Measurements from ENCODE around the gene MAEL.

GRCh38 chr1:166960858-166961474 lies 28.1 kb upstream of the MAEL start:
- no peak for TF ChIP-seq POLR2AphosphoS5 (IDR thresholded peaks at IDR 0.05; ENCODE audit: low read depth, low read length)
- no peak for TF ChIP-seq SP2 (IDR thresholded peaks at IDR 0.05; ENCODE audit: low read length)
- no peak for TF ChIP-seq POLR2A (IDR thresholded peaks at IDR 0.05; ENCODE audit: control extremely low read depth in 1 of 2, low read depth in 2 of 2, low read length in 2 of 2)

Measured in H1 (cell line).